Astrocyte (in vitro differentiated cells and primary cell): ENCODE data around the gene ARHGAP28. TPM values are rescaled to one million over a fixed set of nuclear protein-coding genes. Genes with fewer than 3 reads are reported as not detected.

Source experiments
- DNase-seq: peaks from one replicate; pipeline ENCODE4 v3.0.0-alpha.2; 2010; ENCODE audit warnings: low read depth
- FAIRE-seq: peaks from 2 replicates; lab custom pipeline; 2011; peaks lifted over from hg19 to GRCh38; lab: Jason Lieb, UNC
- H2AFZ ChIP-seq: 2 replicates; pipeline ENCODE4 v1.6.0; 2012; ENCODE audit warnings: low read depth, low read length, inconsistent platforms
- H3K27ac ChIP-seq: 2 replicates; pipeline ENCODE4 v1.5.1; 2011; ENCODE audit warnings: low read depth, low read length, inconsistent platforms
- H3K27me3 ChIP-seq: 2 replicates; pipeline ENCODE4 v1.6.0; 2011; ENCODE audit warnings: low read length, inconsistent platforms; ENCODE audit not compliant: insufficient read depth
- H3K36me3 ChIP-seq: 2 replicates; pipeline ENCODE4 v1.5.1; 2011; ENCODE audit warnings: low read length, inconsistent platforms; ENCODE audit not compliant: insufficient read depth
- H3K4me1 ChIP-seq: 2 replicates; pipeline ENCODE4 v1.5.1; 2011; ENCODE audit warnings: low read length, inconsistent platforms; ENCODE audit not compliant: insufficient read depth
- H3K4me2 ChIP-seq: 2 replicates; pipeline ENCODE4 v1.6.0; 2012; ENCODE audit warnings: low read length, inconsistent platforms
- H3K4me3 ChIP-seq: 2 replicates; pipeline ENCODE4 v1.5.1; 2011; ENCODE audit warnings: low read depth, mild to moderate bottlenecking, low read length, inconsistent platforms; ENCODE audit not compliant: insufficient read depth
- H3K79me2 ChIP-seq: 2 replicates; pipeline ENCODE4 v1.6.0; 2012; ENCODE audit warnings: mild to moderate bottlenecking, low read length, inconsistent platforms; ENCODE audit not compliant: insufficient read depth
- H3K9ac ChIP-seq: 2 replicates; pipeline ENCODE4 v1.6.0; 2012; ENCODE audit warnings: mild to moderate bottlenecking, low read length, inconsistent platforms
- H3K9me3 ChIP-seq: 2 replicates; pipeline ENCODE4 v1.5.1; 2012; ENCODE audit warnings: low read depth, mild to moderate bottlenecking, low read length, inconsistent platforms; ENCODE audit not compliant: insufficient read depth
- H4K20me1 ChIP-seq: 2 replicates; pipeline ENCODE4 v1.6.0; 2012; ENCODE audit warnings: low read length, inconsistent platforms; ENCODE audit not compliant: insufficient read depth
- H3K27ac Mint-ChIP-seq: one replicate; pipeline ENCODE4 v1.8.0; 2021; ENCODE audit warnings: mild to moderate bottlenecking, mixed read lengths; ENCODE audit not compliant: unreplicated experiment
- H3K27me3 Mint-ChIP-seq: one replicate; pipeline ENCODE4 v1.8.0; 2021; ENCODE audit warnings: low read depth, mixed read lengths; ENCODE audit not compliant: unreplicated experiment
- H3K36me3 Mint-ChIP-seq: one replicate; pipeline ENCODE4 v1.8.0; 2021; ENCODE audit warnings: low read depth, mixed read lengths; ENCODE audit not compliant: unreplicated experiment
- H3K4me1 Mint-ChIP-seq: one replicate; pipeline ENCODE4 v1.8.0; 2021; ENCODE audit warnings: low read depth, mixed read lengths; ENCODE audit not compliant: unreplicated experiment
- H3K4me3 Mint-ChIP-seq: one replicate; pipeline ENCODE4 v1.8.0; 2021; ENCODE audit warnings: mild to moderate bottlenecking, moderate library complexity, mixed read lengths; ENCODE audit not compliant: unreplicated experiment
- H3K9me3 Mint-ChIP-seq: one replicate; pipeline ENCODE4 v1.8.0; 2021; ENCODE audit warnings: mild to moderate bottlenecking, mixed read lengths; ENCODE audit not compliant: unreplicated experiment
- CTCF ChIP-seq: IDR thresholded peaks from 2 replicates; pipeline ENCODE4 v1.5.1; 2011; ENCODE audit warnings: low read depth, mild to moderate bottlenecking, inconsistent platforms, low read length, moderate library complexity; ENCODE audit not compliant: insufficient read depth
- EZH2 ChIP-seq: IDR thresholded peaks from 2 replicates; pipeline ENCODE4 v1.6.1; 2012; ENCODE audit warnings: mild to moderate bottlenecking, low read length, inconsistent platforms; ENCODE audit not compliant: insufficient read depth
- total RNA-seq: library from RNA; stranded (reverse); gene quantifications from 2 replicates; pipeline ENCODE4 v1.2.1, GENCODE V29; 2021

The ARHGAP28 gene
- total RNA-seq, 1 donor from 2014 or later, result 15.5 TPM

DNA sequence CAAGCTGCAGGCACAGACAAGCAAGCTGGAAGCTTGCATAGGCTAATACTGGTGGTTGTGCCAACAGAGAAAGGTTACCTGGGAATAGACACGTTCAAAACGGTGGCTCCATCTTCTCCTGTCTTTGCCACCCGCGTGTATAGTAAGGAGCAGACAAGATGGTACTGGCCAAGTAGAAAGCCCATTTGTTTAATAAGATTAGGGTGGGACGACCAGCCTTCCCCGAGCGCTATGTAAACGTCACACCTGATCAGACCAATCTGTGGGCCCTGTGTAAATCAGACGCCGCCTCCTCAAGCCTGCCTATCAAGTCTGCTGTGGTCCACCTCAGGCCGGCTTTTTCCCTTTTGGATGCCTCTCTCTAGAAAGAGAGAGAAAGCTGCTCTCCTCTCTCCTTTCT, 198.8 kb downstream of the ARHGAP28 start:
- H3K4me1 ChIP-seq, result no peaks in the 10 kb centered on the region
- no peaks in the 10 kb centered on the region for H3K27me3 ChIP-seq
- H3K27ac ChIP-seq, result no peak overlapping the region
- peaks cover 4% of the 10 kb centered on the region for H3K27me3 Mint-ChIP-seq
- H3K36me3 ChIP-seq, result no peaks in the 10 kb centered on the region
- H3K4me1 Mint-ChIP-seq, result peaks cover 22% of the 10 kb centered on the region
- no peaks in the 10 kb centered on the region for H3K9me3 Mint-ChIP-seq
- TF ChIP-seq CTCF (no peak), EZH2 (no peak)
- H3K36me3 Mint-ChIP-seq, result no peaks in the 10 kb centered on the region
- no peak overlapping the region for H2AFZ ChIP-seq
- H3K9ac ChIP-seq, result no peak overlapping the region
- H4K20me1 ChIP-seq, result no peaks in the 10 kb centered on the region
- DNase-seq (no peak), FAIRE-seq (no peak)
- H3K4me2 ChIP-seq, result no peak overlapping the region
- H3K27ac Mint-ChIP-seq, result no peak overlapping the region
- no peaks in the 10 kb centered on the region for H3K9me3 ChIP-seq
- no peak overlapping the region for H3K4me3 Mint-ChIP-seq
- no peak overlapping the region for H3K4me3 ChIP-seq
- no peaks in the 10 kb centered on the region for H3K79me2 ChIP-seq

- no peak overlapping the region for H3K4me2 ChIP-seq
- TF ChIP-seq EZH2 (no peak), CTCF (no peak)
- no peaks in the 10 kb centered on the region for H3K27me3 ChIP-seq
- no peaks in the 10 kb centered on the region for H3K4me1 ChIP-seq
- no peaks in the 10 kb centered on the region for H3K36me3 ChIP-seq
- peaks cover 18% of the 10 kb centered on the region for H3K4me1 Mint-ChIP-seq
- H3K36me3 Mint-ChIP-seq, result no peaks in the 10 kb centered on the region
- H3K9ac ChIP-seq, result no peak overlapping the region
- H3K9me3 Mint-ChIP-seq, result no peaks in the 10 kb centered on the region
- H4K20me1 ChIP-seq, result no peaks in the 10 kb centered on the region
- no peak overlapping the region for H3K4me3 ChIP-seq
- no peaks in the 10 kb centered on the region for H3K79me2 ChIP-seq
- H3K27ac ChIP-seq, result no peak overlapping the region
- H3K9me3 ChIP-seq, result no peaks in the 10 kb centered on the region
- peaks cover 4% of the 10 kb centered on the region for H3K27me3 Mint-ChIP-seq
- no peak overlapping the region for H3K4me3 Mint-ChIP-seq
- no peak overlapping the region for H3K27ac Mint-ChIP-seq
- H2AFZ ChIP-seq, result no peak overlapping the region
- FAIRE-seq, result no peak
- DNase-seq, result no peak
Observed at GRCh38 chr18:6929370-6930102, 200.0 kb downstream of the ARHGAP28 start.

- no peaks in the 10 kb centered on the region for H3K79me2 ChIP-seq
- no peaks in the 10 kb centered on the region for H3K4me1 ChIP-seq
- no peaks in the 10 kb centered on the region for H3K4me1 Mint-ChIP-seq
- TF ChIP-seq CTCF (no peak), EZH2 (no peak)
- H2AFZ ChIP-seq, result no peak overlapping the region
- no peaks in the 10 kb centered on the region for H3K36me3 Mint-ChIP-seq
- H3K9me3 Mint-ChIP-seq, result no peaks in the 10 kb centered on the region
- no peak overlapping the region for H3K27ac ChIP-seq
- H3K27me3 ChIP-seq, result no peaks in the 10 kb centered on the region
- FAIRE-seq (no peak), DNase-seq (no peak)
- H4K20me1 ChIP-seq, result no peaks in the 10 kb centered on the region
- no peak overlapping the region for H3K4me2 ChIP-seq
- no peaks in the 10 kb centered on the region for H3K27me3 Mint-ChIP-seq
- H3K27ac Mint-ChIP-seq, result no peak overlapping the region
- no peak overlapping the region for H3K4me3 Mint-ChIP-seq
- no peaks in the 10 kb centered on the region for H3K36me3 ChIP-seq
- no peak overlapping the region for H3K4me3 ChIP-seq
- H3K9me3 ChIP-seq, result no peaks in the 10 kb centered on the region
- no peak overlapping the region for H3K9ac ChIP-seq
Observed at GRCh38 chr18:6934859-6935258, 205.3 kb downstream of the ARHGAP28 start.
